Measurements from ENCODE around the gene TRPV5.

DNA sequence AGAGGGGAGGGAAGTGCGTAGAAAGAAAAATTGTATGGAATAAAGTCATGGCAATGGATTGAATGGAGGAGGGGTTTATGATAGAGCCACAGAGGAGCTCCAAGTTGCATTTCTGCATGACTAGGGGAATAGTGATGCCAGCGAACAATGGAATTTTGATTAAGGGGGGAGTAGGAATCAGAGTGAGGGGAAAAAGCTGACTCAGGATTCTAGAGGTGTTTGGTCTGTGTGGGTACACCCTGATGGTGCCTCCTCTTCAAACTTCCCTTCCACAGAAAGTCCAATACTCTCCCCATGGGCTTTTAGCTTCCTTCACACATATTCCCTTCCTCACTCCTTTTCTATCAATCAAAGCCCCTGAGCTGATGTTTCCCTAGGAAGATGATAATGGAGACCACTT is 30.4 kb upstream of the TRPV5 start:
- TF ChIP-seq EZH2 (IDR thresholded peaks at IDR 0.05; ENCODE audit: borderline replicate concordance) = no peak
- TF ChIP-seq, protein P1, sequence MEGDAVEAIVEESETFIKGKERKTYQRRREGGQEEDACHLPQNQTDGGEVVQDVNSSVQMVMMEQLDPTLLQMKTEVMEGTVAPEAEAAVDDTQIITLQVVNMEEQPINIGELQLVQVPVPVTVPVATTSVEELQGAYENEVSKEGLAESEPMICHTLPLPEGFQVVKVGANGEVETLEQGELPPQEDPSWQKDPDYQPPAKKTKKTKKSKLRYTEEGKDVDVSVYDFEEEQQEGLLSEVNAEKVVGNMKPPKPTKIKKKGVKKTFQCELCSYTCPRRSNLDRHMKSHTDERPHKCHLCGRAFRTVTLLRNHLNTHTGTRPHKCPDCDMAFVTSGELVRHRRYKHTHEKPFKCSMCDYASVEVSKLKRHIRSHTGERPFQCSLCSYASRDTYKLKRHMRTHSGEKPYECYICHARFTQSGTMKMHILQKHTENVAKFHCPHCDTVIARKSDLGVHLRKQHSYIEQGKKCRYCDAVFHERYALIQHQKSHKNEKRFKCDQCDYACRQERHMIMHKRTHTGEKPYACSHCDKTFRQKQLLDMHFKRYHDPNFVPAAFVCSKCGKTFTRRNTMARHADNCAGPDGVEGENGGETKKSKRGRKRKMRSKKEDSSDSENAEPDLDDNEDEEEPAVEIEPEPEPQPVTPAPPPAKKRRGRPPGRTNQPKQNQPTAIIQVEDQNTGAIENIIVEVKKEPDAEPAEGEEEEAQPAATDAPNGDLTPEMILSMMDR (IDR thresholded peaks at IDR 0.05; ENCODE audit: poor library complexity) = no peak
- no peak for TF ChIP-seq EZH2phosphoT487 (IDR thresholded peaks at IDR 0.05; ENCODE audit: low read depth, severe bottlenecking, unreplicated experiment)

Measured in hepatocyte (in vitro differentiated cells).